GM19395 (cell line): ENCODE data around the gene SYN1.

Experiments
- ATAC-seq: cut with Tn5 transposase; IDR thresholded peaks from one replicate; pipeline ENCODE4 v1.9.1; 2021; ENCODE audit warnings: mild to moderate bottlenecking, moderate library complexity; ENCODE audit not compliant: unreplicated experiment

SYN1 gene

GRCh38 chrX:47540754-47541538 is 78.7 kb downstream of the SYN1 start:
- no peak for ATAC-seq

- ATAC-seq = no peak
These were observed 79.8 kb downstream of the SYN1 start for GRCh38 chrX:47539860-47540259.

GRCh38 chrX:47530049-47530448 is 89.6 kb downstream of the SYN1 start:
- ATAC-seq = no peak

- ATAC-seq = no peak
These were observed 90.1 kb downstream of the SYN1 start for GRCh38 chrX:47529548-47529947.

GRCh38 chrX:47523713-47524166 is 95.9 kb downstream of the SYN1 start:
- peak; percentile 30 for ATAC-seq

GRCh38 chrX:47523297-47523696 is 96.4 kb downstream of the SYN1 start:
- peak; percentile 85 for ATAC-seq
